Effector CD8-positive, alpha-beta T cell (primary cell): ENCODE results near the gene PLEKHA7.
"Not testable (repeated sequence)": the region's sequence is repeated elsewhere in the genome, so short reads cannot be mapped to it uniquely, and the experiment has no call there.

Experiments used
- DNase-seq: peaks from one replicate; lab custom pipeline; 2025; lab: John Stamatoyannopoulos, UW

Gene PLEKHA7

DNA sequence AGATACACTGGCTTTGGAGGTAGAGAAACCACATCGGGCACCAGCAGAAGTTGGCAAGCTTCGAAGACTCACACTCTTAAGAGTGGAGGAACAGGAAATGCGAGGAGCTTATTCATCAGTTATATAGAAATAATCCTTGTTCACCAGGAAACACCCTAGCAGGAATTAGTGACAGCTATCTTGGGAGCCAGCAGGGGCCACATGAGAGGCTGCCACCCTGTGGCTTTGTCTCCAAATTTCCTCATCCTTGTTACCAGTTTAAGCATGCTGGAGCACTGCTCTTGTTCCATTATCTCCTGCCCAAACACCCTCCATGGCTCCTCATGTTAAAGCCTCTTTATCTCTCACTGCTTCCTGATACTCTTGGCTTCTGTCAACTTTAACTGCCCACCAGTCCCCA is 131.0 kb downstream of the PLEKHA7 start:
- DNase-seq, result no peak

DNA sequence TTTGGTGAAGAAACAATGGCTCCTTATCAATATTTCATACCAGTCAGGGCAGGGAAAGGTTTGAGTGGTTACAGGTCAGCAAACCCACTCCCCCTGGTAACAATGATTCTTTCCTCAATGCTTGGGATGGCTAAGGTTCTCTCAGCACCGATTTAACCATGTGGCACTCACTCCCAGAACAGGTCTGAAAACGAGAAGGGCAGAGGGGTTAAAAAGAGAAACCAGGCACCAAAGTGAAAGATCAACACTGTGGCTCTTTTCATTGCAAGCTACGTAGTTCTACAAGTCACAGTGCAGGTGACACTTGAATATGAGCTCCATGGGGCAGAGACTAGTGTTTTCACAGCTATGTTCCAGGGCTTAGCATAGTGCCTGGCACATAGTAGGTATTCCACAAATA is 132.4 kb downstream of the PLEKHA7 start:
- DNase-seq, result no peak

GRCh38 chr11:16881074-16881709 is 133.0 kb downstream of the PLEKHA7 start:
- DNase-seq, result no peak

GRCh38 chr11:16880184-16880801 is 133.9 kb downstream of the PLEKHA7 start:
- no peak for DNase-seq

- DNase-seq, result no peak
These were observed 134.5 kb downstream of the PLEKHA7 start for GRCh38 chr11:16879690-16880089.

GRCh38 chr11:16876837-16877236 is 137.4 kb downstream of the PLEKHA7 start:
- no peak for DNase-seq

GRCh38 chr11:16876053-16876752 is 138.0 kb downstream of the PLEKHA7 start:
- no peak for DNase-seq

DNA sequence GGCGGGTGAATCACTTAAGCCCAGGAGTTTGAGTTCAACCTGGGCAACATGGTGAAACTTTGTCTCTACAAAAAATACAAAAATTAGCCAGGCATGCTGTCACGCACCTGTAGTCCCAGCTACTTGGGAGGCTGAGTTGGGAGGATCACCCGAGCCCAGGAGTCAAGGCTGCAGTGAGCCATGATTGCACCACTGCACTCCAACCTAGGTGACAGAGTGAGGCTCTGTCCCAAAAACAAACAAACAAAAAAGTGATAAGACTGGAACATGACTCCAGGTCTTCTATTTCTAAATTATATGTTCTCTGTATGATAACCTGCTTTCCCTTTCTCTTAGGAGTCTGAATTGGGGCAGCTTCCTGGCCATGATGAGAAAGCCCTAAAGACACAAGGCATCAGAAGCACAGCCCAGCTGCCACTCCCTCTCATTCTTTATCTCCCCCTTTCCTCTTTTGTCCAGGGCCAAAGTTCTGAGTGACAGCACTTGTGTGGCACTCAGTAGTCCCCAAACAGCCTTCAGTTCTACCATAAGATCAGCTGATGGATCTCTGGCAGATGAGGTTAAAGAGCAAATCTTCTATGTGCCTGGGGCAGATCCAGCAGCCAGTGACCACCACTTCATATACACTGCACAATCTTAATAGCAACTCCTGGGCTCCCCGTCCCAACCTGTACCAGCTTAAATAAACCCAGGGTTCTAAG is 139.8 kb downstream of the PLEKHA7 start:
- DNase-seq, result no peak

DNA sequence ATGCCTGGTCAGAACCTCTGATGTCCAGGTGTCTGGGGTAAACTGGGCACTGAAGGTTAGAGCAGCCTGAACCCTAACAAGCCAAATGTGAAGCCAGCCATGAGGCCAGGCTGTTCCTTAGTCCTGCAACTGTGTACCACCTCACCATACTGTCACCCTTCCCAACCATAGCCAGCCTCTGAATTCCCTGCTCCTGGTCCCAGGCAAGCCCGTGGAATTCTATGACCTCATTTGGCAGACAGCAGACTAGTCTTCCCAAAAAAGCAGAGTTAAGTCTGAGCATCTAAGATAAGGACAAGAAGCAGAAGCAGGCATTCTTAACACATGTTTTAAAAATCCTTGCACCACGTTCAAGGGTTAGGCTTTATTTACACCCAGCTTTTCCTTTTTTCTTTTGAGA is 140.9 kb downstream of the PLEKHA7 start:
- DNase-seq, result no peak

- DNase-seq, result no peak
These were observed 142.8 kb downstream of the PLEKHA7 start for GRCh38 chr11:16871368-16871767.

- DNase-seq, result no peak
These were observed 147.1 kb downstream of the PLEKHA7 start for GRCh38 chr11:16867097-16867496.

GRCh38 chr11:16864428-16864827 is 149.8 kb downstream of the PLEKHA7 start:
- not testable (repeated sequence) for DNase-seq

GRCh38 chr11:16863389-16863788 is 150.8 kb downstream of the PLEKHA7 start:
- DNase-seq, result no peak

GRCh38 chr11:16862726-16863125 is 151.5 kb downstream of the PLEKHA7 start:
- DNase-seq, result no peak

GRCh38 chr11:16861862-16862261 is 152.4 kb downstream of the PLEKHA7 start:
- DNase-seq, result no peak

DNA sequence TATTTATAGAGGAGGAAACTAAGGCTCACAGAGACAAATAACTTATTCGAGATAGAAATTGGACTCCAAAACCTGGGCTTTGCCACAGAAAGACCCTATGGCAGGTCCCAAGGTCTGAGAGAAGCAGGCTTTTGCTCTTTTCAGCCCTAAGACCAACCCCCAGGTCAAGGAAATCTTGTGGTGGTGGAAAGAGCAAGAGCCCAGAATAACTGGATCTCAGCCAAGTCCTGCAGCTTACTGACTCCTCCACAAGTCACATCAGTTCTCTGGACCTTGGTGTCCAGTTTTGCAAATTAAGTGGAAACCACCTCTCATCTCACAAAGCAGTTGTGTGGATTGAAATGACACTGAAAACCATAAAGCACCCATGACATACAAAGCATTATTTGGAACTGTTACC is 153.6 kb downstream of the PLEKHA7 start:
- DNase-seq, result no peak

DNA sequence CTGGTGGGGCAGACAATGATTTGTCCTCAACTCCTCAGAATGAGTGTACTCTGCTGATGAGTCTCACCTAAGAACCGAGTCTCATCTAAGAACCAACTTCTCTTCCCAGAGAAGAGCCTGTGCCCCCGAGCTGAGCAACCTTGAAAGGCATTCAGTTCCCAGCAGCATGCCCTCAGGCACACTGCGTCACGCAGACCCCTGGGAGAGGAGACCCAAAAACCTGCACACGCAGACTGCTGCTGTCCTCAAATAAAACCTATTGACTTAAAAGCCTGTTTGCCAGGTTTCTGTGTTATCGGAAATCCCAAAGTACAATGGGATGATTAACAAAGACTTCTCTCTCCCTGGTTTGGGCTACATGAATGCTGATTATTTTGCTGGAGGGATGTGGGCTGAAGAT is 154.6 kb downstream of the PLEKHA7 start:
- DNase-seq, result no peak

- DNase-seq, result no peak
These were observed 157.0 kb downstream of the PLEKHA7 start for GRCh38 chr11:16857186-16857585.

- no peak for DNase-seq
These were observed 158.2 kb downstream of the PLEKHA7 start for GRCh38 chr11:16856022-16856471.

GRCh38 chr11:16854979-16855378 is 159.2 kb downstream of the PLEKHA7 start:
- no peak for DNase-seq

DNA sequence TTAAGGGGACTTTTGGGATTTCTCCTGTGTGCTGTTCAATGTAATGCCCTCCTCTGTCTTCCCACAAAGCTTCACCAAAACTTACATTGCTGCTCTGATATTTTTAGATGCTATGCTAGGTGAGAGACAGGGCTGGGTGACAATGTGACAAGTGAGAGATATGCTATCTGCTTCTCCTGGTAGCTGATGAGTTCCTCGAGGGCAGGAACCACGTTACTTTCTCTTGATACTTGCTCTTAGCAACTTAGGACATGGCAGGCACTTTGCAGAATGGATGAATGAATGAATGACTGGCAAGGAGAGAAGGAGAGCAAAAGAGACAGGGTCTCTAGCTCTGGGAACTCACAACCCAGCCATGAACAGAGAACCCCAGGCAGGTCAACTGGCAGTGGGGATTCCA is 160.4 kb downstream of the PLEKHA7 start:
- no peak for DNase-seq

GRCh38 chr11:16853266-16853665 is 160.9 kb downstream of the PLEKHA7 start:
- no peak for DNase-seq

- no peak for DNase-seq
These were observed 167.9 kb downstream of the PLEKHA7 start for GRCh38 chr11:16846305-16846704.
